Upper lobe of right lung (tissue), 1 donor: Measurements from ENCODE around the gene CADPS2. TPM values are rescaled to one million over a fixed set of nuclear protein-coding genes. Genes with fewer than 3 reads are reported as not detected.

ENCODE experiments used
- ATAC-seq: fragments of 200-7000 bp; cut with Tn5 transposase; one replicate; pipeline ENCODE4 v1.9.1; 2020; ENCODE audit warnings: mild to moderate bottlenecking, moderate library complexity
- DNase-seq: peaks from one replicate; pipeline ENCODE4 v3.0.0-alpha.2; 2020
- H3K27ac ChIP-seq: fragments of 200-600 bp; one replicate; pipeline ENCODE4 v1.8.0; 2022
- H3K27me3 ChIP-seq: fragments of 200-600 bp; one replicate; pipeline ENCODE4 v1.8.0; 2022; ENCODE audit warnings: mild to moderate bottlenecking
- H3K36me3 ChIP-seq: fragments of 200-600 bp; one replicate; pipeline ENCODE4 v1.8.0; 2022
- H3K4me1 ChIP-seq: fragments of 200-600 bp; one replicate; pipeline ENCODE4 v1.8.0; 2022
- H3K4me3 ChIP-seq: fragments of 200-600 bp; one replicate; pipeline ENCODE4 v1.8.0; 2022; ENCODE audit warnings: mild to moderate bottlenecking
- H3K9me3 ChIP-seq: fragments of 200-600 bp; one replicate; pipeline ENCODE4 v1.8.0; 2022
- CTCF ChIP-seq: fragments of 200-600 bp; IDR thresholded peaks from one replicate; pipeline ENCODE4 v1.8.0; 2022; ENCODE audit warnings: antibody characterized with exemption
- intact Hi-C: fragments of 100-400 bp; cut with DNase I; formaldehyde crosslinking; loops from one replicate; pipeline ENCODE4 v1.11.0; 2022
- total RNA-seq: library from RNA; stranded (reverse); fragmentation: NEBNext Ultra II Directional; extraction: Animal tissue kit (Norgen Biotek cat#: 25700); gene quantifications from one replicate; pipeline ENCODE4 v1.2.1, GENCODE V29; 2021
- donor health status: DM: no; HTN: yes; CAD: no; lungs with severe emphysema.

Gene CADPS2
- total RNA-seq, 1 donor from 2014 or later: 46.1 TPM

- H3K27ac ChIP-seq: no peak overlapping the region
- H3K4me1 ChIP-seq: no peaks in the 10 kb centered on the region
- H3K9me3 ChIP-seq: no peaks in the 10 kb centered on the region
- no peak overlapping the region for H3K4me3 ChIP-seq
- intact Hi-C loops: no loop called here
- no peaks in the 10 kb centered on the region for H3K36me3 ChIP-seq
- no peak for DNase-seq
- no peaks in the 10 kb centered on the region for H3K27me3 ChIP-seq
- no peak for ATAC-seq
- no peak for TF ChIP-seq CTCF
These were observed 542.0 kb downstream of the CADPS2 start for GRCh38 chr7:122344303-122344620.

DNA sequence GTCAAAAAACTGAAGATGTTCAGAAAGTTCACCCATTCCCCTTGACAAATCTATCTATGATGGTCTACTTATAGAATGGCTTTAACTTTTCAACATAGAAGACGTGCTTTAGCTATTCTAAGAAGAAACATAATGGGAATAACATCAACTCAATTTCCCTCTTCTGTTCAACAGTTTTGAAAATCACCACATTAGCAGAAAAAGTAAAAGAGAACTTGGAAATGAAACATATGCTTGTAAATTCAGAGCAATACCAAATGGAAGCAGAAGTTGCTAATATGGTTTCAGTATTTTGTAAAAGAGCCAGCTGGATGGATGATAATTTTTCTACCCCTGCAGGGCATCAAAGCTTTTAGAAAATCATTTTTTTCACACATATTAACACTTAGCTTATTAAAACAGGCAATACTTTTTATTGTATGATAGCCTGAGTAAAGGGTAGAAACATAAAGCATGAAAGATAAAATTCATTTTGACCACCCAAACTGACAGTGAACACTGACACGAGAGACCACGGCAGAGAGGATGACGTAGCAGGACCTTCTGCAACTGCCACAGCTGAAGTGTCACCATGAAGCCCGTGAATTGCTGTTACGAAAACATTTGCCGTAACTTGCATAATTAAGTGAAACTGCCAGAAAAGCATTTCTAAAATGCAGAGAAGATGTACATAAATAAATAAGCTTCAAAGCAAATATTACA is 542.5 kb downstream of the CADPS2 start:
- ATAC-seq (no peak), DNase-seq (no peak)
- no peak for TF ChIP-seq CTCF
- Histone ChIP-seq H3K4me3 (no peak overlapping the region), H3K4me1 (no peaks in the 10 kb centered on the region), H3K36me3 (no peaks in the 10 kb centered on the region), H3K9me3 (no peaks in the 10 kb centered on the region), H3K27me3 (no peaks in the 10 kb centered on the region), H3K27ac (no peak overlapping the region)
- intact Hi-C loops: no loop called here

DNA sequence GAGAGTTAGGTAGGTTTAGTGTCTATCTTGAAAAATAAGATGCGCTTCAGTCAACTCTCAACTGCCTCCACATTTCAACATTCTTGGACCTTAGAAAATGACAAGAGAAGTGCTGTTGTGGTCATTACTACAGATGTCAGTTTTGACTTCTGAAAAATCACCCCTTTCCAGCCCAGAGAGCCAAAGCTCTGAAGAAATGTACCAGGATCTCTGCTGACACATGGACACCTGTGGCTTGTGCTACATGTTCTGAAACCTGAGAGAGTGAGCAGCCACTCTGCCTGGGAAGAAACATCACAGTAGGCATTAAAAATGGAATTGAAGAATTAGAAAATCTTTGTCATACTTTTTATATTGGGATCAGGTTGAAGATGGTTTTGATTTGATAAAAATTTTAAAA is 545.8 kb downstream of the CADPS2 start:
- no peak for ATAC-seq
- intact Hi-C loops: no loop called here
- no peak overlapping the region for H3K27ac ChIP-seq

GRCh38 chr7:122339145-122339904 is 546.9 kb downstream of the CADPS2 start:
- no peak for ATAC-seq
- Histone ChIP-seq H3K4me3 (no peak overlapping the region), H3K27me3 (no peaks in the 10 kb centered on the region)

More for the DNA sequence above, 545.8 kb downstream of the CADPS2 start:
- no peaks in the 10 kb centered on the region for H3K9me3 ChIP-seq
- no peak for TF ChIP-seq CTCF
- no peaks in the 10 kb centered on the region for H3K27me3 ChIP-seq
- DNase-seq: no peak
- no peaks in the 10 kb centered on the region for H3K4me1 ChIP-seq
- H3K36me3 ChIP-seq: no peaks in the 10 kb centered on the region
- H3K4me3 ChIP-seq: no peak overlapping the region

DNA sequence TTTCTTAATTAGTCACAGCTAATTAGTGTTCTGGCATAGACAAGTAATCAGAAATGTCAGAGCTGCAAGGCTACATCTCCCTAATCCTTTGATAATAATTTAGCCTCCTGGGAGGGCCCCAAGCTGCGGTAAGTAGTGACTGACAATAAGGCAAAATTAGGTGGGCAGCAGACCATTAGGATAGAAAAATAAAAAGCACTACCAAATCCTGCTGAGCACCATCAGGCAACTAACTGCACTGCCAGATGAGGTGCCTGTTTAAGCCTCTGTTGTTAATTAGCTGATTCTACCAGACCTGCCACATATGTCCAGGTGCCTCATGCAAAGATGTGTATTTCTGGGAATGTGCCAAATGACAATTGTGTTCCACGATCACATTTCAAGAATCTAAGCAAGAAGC is 549.2 kb downstream of the CADPS2 start:
- Histone ChIP-seq H3K36me3 (no peaks in the 10 kb centered on the region), H3K4me1 (no peaks in the 10 kb centered on the region), H3K4me3 (no peak overlapping the region), H3K27ac (no peak overlapping the region), H3K9me3 (no peaks in the 10 kb centered on the region), H3K27me3 (no peaks in the 10 kb centered on the region)
- TF ChIP-seq CTCF: no peak
- ATAC-seq (no peak), DNase-seq (no peak)
- intact Hi-C loops: no loop called here

More at GRCh38 chr7:122339145-122339904, 546.9 kb downstream of the CADPS2 start:
- H3K9me3 ChIP-seq: no peaks in the 10 kb centered on the region
- H3K36me3 ChIP-seq: no peaks in the 10 kb centered on the region
- no peak for DNase-seq
- no peak overlapping the region for H3K27ac ChIP-seq
- intact Hi-C loops: no loop called here
- TF ChIP-seq CTCF: no peak
- no peaks in the 10 kb centered on the region for H3K4me1 ChIP-seq
